ENCODE measurements around the gene TSSK6. TPM values are rescaled to one million over a fixed set of nuclear protein-coding genes. Genes with fewer than 3 reads are reported as not detected.

TSSK6 gene
- total and polyA plus RNA-seq, 2 of the 4 experiments (the other 2 are of a cell fraction): 1.3 to 2.2 TPM

- no peak for TF ChIP-seq ELK1 (IDR thresholded peaks at IDR 0.05; ENCODE audit: borderline replicate concordance, low read depth, low read length)
- TF ChIP-seq RFX5 (IDR thresholded peaks at IDR 0.05; ENCODE audit: low read depth, low read length): no peak
- no peak for TF ChIP-seq MAFK (IDR thresholded peaks at IDR 0.05; ENCODE audit: low read depth, low read length)
These were observed at the start of gene TSSK6 (continued) for GRCh38 chr19:19514881-19515641.

- 87% methylated on average over 4 of the region's 17 CpGs; no CpG with 5 or more reads in 1 of the 2 experiments for WGBS, 2 experiments (ENCODE audit: extremely low coverage in 2 of 2, insufficient read length in 1 of 2)
- ATAC-seq (ENCODE audit: low read depth) (no peak), DNase-seq (no peak)
- ChIA-PET POLR2A (ENCODE audit: unreplicated experiment) (no interaction called here), CTCF (no interaction called here)
- Histone ChIP-seq H3K4me2 (ENCODE audit: low read depth, low read length) (no peak overlapping the region), H2AK9ac (replicated peaks; ENCODE audit: low read depth, low read length, poor library complexity) (no peak overlapping the region), H2AFZ (replicated peaks; ENCODE audit: low read length, poor library complexity) (no peak overlapping the region), H3K18ac (ENCODE audit: low read depth, low read length) (no peak overlapping the region), H3K9me3 (ENCODE audit: control insufficient read depth, insufficient read depth, low read length) (no peaks in the 10 kb centered on the region), H3K4me3 (ENCODE audit: insufficient read depth, low read depth, low read length) (no peak overlapping the region), H3K36me3 (ENCODE audit: control insufficient read depth, insufficient read depth, low read length) (no peaks in the 10 kb centered on the region), H3K9ac (ENCODE audit: low read depth, low read length) (no peak overlapping the region), H4K91ac (ENCODE audit: insufficient read depth, low read depth, low read length) (no peak overlapping the region), H3K56ac (ENCODE audit: extremely low read depth, insufficient read depth, low read length) (no peak overlapping the region), H2BK20ac (ENCODE audit: low read depth, low read length) (no peak overlapping the region), H3K14ac (replicated peaks; ENCODE audit: low read depth, low read length) (no peak overlapping the region), H2BK5ac (ENCODE audit: low read depth, low read length, poor library complexity, severe bottlenecking) (no peak overlapping the region), H2BK15ac (ENCODE audit: low read depth, low read length) (no peak overlapping the region), H3K79me1 (ENCODE audit: low read depth in 1 of 2, low read length in 2 of 2) (no peaks in the 10 kb centered on the region), H3K23ac (ENCODE audit: low read depth, low read length) (no peak overlapping the region), H4K8ac (ENCODE audit: low read depth in 2 of 2, low read length in 2 of 2) (no peak overlapping the region), H3K27ac (ENCODE audit: insufficient read depth, low read length) (no peak overlapping the region), H3K4me1 (ENCODE audit: control insufficient read depth, insufficient read depth, low read length) (peaks cover 4% of the 10 kb centered on the region), H2BK120ac (ENCODE audit: low read depth, low read length) (no peak overlapping the region), H3K4ac (ENCODE audit: low read depth, low read length) (no peak overlapping the region), H2AK5ac (ENCODE audit: low read depth, low read length) (no peak overlapping the region), H4K20me1 (ENCODE audit: insufficient read depth, low read length) (no peaks in the 10 kb centered on the region; the same call in 1 of the 2 replicates), H3K27me3 (ENCODE audit: control insufficient read depth, insufficient read depth, low read length) (no peaks in the 10 kb centered on the region), H3K9me1 (ENCODE audit: insufficient read depth, low read length) (no peaks in the 10 kb centered on the region; the same call in 1 of the 2 replicates), H4K5ac (ENCODE audit: low read depth, low read length) (no peak overlapping the region)
- intact Hi-C loops (cut with micrococcal nuclease) (no loop called here), in situ Hi-C loops (cut with MboI; ENCODE audit: low sequenced_read_pairs) (no loop called here), dilution Hi-C loops (cut with HindIII; ENCODE audit: low sequenced_read_pairs, unreplicated experiment) (no loop called here)
- no TSS peak for BruUV-seq (replicated peaks)
- no peak for TF ChIP-seq POLR2A (IDR thresholded peaks at IDR 0.05; ENCODE audit: low read depth, low read length)
- TF ChIP-seq MXI1 (IDR thresholded peaks at IDR 0.05; ENCODE audit: borderline replicate concordance, low read depth, low read length): no peak
- no peak for TF ChIP-seq USF2 (IDR thresholded peaks at IDR 0.05; ENCODE audit: low read depth, low read length)
- no peak for TF ChIP-seq FOS (IDR thresholded peaks at IDR 0.05; ENCODE audit: low read depth, low read length)
- no peak for TF ChIP-seq ELK1 (IDR thresholded peaks at IDR 0.05; ENCODE audit: borderline replicate concordance, low read depth, low read length)
- TF ChIP-seq CTCF (conservative IDR thresholded peaks at IDR 0.05; ENCODE audit: low read depth, low read length): no peak
- TF ChIP-seq NFE2L2 (IDR thresholded peaks at IDR 0.05; ENCODE audit: low read depth, low read length): no peak
- TF ChIP-seq RAD21 (IDR thresholded peaks at IDR 0.05; ENCODE audit: low read length): no peak
- TF ChIP-seq CEBPB (IDR thresholded peaks at IDR 0.05; ENCODE audit: low read depth, low read length): no peak
These were observed 48.0 kb upstream of the TSSK6 start for GRCh38 chr19:19563348-19563848.

Measured in IMR-90 (cell line).